ENCODE data around the gene SERPINE1. TPM values are rescaled to one million over a fixed set of nuclear protein-coding genes. Genes with fewer than 3 reads are reported as not detected.

The SERPINE1 gene
- polyA plus RNA-seq, 1 experiment: 356 TPM

DNA sequence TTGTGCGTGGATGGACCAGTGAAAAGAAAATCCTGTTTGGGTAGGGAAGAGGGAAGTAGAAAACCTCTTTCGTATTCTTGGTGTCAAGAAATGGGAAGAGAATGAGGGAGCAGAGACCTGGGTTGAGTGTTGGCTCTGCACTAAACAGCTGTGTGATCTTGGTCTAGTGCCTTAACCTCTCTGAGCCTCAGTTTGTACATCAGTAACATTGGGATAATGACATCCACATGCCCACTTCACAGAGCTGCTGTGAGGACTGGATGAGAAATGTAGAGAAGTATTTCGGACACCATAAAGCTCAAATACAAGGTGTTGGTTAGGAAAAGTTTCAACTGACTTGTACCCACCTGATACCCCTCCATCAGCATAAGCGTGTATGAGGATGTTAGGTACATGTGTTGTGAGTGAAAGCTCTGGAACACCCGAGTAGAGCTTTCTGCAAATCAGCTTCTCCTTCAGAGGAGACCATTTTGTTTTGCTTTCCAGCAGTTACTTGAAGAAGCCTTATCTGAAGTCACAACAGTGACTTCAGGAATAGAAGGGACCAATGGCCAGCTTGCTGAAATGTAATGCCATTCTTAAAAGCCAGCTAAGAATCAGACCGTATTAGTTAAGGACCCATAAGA, 30.5 kb upstream of the SERPINE1 start:
- POLR2A ChIA-PET: interaction anchor here (1.1 kb wide), 1 partner anchor 38 kb away, joined by 6 read pairs; no protein-coding TSS in a partner anchor
- TF ChIP-seq, protein P1, sequence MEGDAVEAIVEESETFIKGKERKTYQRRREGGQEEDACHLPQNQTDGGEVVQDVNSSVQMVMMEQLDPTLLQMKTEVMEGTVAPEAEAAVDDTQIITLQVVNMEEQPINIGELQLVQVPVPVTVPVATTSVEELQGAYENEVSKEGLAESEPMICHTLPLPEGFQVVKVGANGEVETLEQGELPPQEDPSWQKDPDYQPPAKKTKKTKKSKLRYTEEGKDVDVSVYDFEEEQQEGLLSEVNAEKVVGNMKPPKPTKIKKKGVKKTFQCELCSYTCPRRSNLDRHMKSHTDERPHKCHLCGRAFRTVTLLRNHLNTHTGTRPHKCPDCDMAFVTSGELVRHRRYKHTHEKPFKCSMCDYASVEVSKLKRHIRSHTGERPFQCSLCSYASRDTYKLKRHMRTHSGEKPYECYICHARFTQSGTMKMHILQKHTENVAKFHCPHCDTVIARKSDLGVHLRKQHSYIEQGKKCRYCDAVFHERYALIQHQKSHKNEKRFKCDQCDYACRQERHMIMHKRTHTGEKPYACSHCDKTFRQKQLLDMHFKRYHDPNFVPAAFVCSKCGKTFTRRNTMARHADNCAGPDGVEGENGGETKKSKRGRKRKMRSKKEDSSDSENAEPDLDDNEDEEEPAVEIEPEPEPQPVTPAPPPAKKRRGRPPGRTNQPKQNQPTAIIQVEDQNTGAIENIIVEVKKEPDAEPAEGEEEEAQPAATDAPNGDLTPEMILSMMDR (IDR thresholded peaks at IDR 0.05; ENCODE audit: low read depth, low read length): no peak
- CTCF ChIA-PET: interaction anchor here (0.6 to 3.0 kb wide), 8 partner anchors 17 to 147 kb away, joined by 3 to 20 read pairs (median 10); partner anchors contain the start of gene SERPINE1
- no peaks in the 10 kb centered on the region for H3K27me3 ChIP-seq (ENCODE audit: control insufficient read depth, insufficient read depth, low read length)
- no peaks in the 10 kb centered on the region; the same call in 1 of the 2 replicates for H3K9me3 ChIP-seq (ENCODE audit: control insufficient read depth, insufficient read depth, low read length)
- no peak overlapping the region for H3K27ac ChIP-seq (ENCODE audit: low read depth, low read length)
- DNase-seq (ENCODE audit: low read depth, low spot score): no peak
- H3K4me3 ChIP-seq (ENCODE audit: low read depth, low read length): no peak overlapping the region

DNA sequence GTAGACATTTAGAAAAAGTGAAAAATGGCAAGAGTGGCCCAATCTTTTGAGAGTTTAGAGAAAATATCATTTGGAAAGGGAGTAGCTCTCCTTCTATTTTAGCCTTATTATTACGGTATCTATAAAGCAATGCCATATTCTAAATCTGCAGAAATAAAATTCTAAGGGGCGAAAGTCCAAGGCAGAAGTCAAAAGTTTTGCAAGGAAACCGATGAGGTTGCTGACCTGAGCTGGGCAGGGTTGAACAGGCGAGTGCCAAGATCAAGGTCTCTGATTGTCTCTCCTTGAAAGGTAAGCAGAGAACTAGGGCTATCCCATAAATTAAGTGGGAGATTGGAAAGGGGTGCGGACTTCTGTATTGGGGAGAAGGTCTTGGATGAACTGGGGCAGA, 30.0 kb upstream of the SERPINE1 start:
- DNase-seq (ENCODE audit: low read depth, low spot score): no peak
- Histone ChIP-seq H3K27me3 (ENCODE audit: control insufficient read depth, insufficient read depth, low read length) (no peaks in the 10 kb centered on the region), H3K4me3 (ENCODE audit: low read depth, low read length) (no peak overlapping the region), H3K27ac (ENCODE audit: low read depth, low read length) (no peak overlapping the region), H3K9me3 (ENCODE audit: control insufficient read depth, insufficient read depth, low read length) (no peaks in the 10 kb centered on the region; the same call in 1 of the 2 replicates)
- POLR2A ChIA-PET: interaction anchor here (1.1 kb wide), 1 partner anchor 38 kb away, joined by 6 read pairs; no protein-coding TSS in a partner anchor
- CTCF ChIA-PET: interaction anchor here (0.7 to 3.0 kb wide), 7 partner anchors 17 to 147 kb away, joined by 3 to 20 read pairs (median 10); partner anchors contain the start of gene SERPINE1
- TF ChIP-seq, protein P1 (IDR thresholded peaks at IDR 0.05; ENCODE audit: low read depth, low read length): no peak

DNA sequence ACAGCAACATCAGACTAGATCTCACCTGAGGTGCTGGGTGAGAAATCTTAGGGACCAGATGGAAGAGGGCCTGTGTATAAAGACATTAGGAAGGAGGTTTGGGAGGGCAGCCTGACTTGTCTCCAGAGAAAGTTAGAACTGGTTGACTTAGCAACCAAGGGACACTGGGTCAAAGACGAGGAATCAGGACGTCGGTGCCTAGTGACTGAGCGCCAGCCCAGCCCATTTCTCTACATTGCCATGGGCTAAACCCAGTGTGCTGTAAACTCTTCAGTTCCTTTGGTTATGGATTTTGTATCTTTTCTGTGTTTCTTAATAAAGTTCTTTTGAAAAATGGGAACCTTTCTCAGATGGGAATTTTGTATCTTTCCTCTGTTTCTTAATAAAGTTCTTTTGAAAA, 29.3 kb upstream of the SERPINE1 start:
- POLR2A ChIA-PET: interaction anchor here (1.1 kb wide), 1 partner anchor 37 kb away, joined by 6 read pairs; no protein-coding TSS in a partner anchor

DNA sequence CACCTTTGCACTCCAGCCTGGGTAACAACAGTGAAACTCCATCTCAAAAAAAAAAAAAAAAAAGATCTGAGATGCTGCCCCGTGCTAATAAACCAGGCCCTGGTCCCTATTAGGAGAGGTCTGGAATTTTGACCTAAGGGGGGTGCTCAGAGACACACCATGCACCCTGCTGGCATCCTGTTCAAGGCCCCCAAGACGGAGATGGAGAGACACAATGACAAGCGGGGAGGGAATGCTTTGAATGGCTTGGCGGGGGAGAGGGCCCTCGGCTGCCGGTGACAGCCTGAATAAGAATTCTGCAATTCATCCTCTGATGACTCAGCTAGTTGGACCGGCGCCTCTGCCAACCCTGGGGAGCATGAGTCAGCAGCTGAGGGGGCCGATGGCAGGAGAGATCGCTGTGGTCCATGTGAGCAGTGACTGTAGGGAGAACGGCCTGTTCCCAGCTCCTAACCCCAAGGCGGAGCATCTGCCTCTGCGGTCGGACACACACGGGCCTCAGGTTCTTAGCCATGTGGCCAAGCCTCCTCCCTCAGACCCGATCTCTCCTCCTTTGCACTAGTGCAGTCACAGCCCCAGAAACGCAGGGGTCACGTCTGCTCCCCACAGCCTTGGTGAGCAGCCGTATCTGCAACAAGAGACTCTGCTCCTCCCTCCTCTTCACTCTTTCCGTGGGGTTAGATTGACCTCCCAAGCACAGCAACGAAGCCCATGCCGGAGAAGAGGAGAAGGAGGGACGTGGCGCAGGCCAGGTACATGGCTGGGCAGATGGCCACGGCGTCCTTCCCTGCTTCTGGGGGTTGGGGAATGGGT, 26.7 kb upstream of the SERPINE1 start:
- TF ChIP-seq, protein P1 (IDR thresholded peaks at IDR 0.05; ENCODE audit: low read depth, low read length): no peak
- peak; percentile 97 for DNase-seq (ENCODE audit: low read depth, low spot score)
- no peaks in the 10 kb centered on the region for H3K9me3 ChIP-seq (ENCODE audit: control insufficient read depth, insufficient read depth, low read length)
- H3K27me3 ChIP-seq (ENCODE audit: control insufficient read depth, insufficient read depth, low read length): no peaks in the 10 kb centered on the region
- POLR2A ChIA-PET: interaction anchor here (0.6 to 3.1 kb wide), 11 partner anchors 10 to 1724 kb away, joined by 3 to 24 read pairs (median 4); partner anchors contain the start of genes PLOD3, SERPINE1, VGF and ZNHIT1
- H3K27ac ChIP-seq (ENCODE audit: low read depth, low read length): peak overlapping the region; percentile 99
- CTCF ChIA-PET: interaction anchor here (0.6 to 1.7 kb wide), 7 partner anchors 19 to 440 kb away, joined by 3 to 10 read pairs (median 5); partner anchors contain the start of gene SERPINE1
- peak overlapping the region; percentile 20; the same call in 1 of the 2 replicates for H3K4me3 ChIP-seq (ENCODE audit: low read depth, low read length)

More for the DNA sequence above, 29.3 kb upstream of the SERPINE1 start:
- no peak for DNase-seq (ENCODE audit: low read depth, low spot score)
- TF ChIP-seq, protein P1 (IDR thresholded peaks at IDR 0.05; ENCODE audit: low read depth, low read length): no peak
- Histone ChIP-seq H3K9me3 (ENCODE audit: control insufficient read depth, insufficient read depth, low read length) (no peaks in the 10 kb centered on the region), H3K4me3 (ENCODE audit: low read depth, low read length) (no peak overlapping the region), H3K27me3 (ENCODE audit: control insufficient read depth, insufficient read depth, low read length) (no peaks in the 10 kb centered on the region), H3K27ac (ENCODE audit: low read depth, low read length) (no peak overlapping the region)
- CTCF ChIA-PET: no interaction called here

Measured in AG04450 (cell line).